OCI-LY3 (cell line): ENCODE results near the gene GNAZ.

Experiments used
- EZH2phosphoT487 ChIP-seq: fragments of 200-600 bp; shearing (Covaris generic); IDR thresholded peaks from 2 replicates; pipeline ENCODE4 v1.6.1; 2018; ENCODE audit warnings: antibody characterized with exemption, mixed run types, low read depth
- TF ChIP-seq, protein P1 (sequence below): fragments of 200-600, 300-600 bp; sonication (generic); IDR thresholded peaks from 2 replicates; pipeline ENCODE4 v1.5.1; 2014; ENCODE audit warnings: antibody characterized with exemption, low read length, low read depth

DNA sequence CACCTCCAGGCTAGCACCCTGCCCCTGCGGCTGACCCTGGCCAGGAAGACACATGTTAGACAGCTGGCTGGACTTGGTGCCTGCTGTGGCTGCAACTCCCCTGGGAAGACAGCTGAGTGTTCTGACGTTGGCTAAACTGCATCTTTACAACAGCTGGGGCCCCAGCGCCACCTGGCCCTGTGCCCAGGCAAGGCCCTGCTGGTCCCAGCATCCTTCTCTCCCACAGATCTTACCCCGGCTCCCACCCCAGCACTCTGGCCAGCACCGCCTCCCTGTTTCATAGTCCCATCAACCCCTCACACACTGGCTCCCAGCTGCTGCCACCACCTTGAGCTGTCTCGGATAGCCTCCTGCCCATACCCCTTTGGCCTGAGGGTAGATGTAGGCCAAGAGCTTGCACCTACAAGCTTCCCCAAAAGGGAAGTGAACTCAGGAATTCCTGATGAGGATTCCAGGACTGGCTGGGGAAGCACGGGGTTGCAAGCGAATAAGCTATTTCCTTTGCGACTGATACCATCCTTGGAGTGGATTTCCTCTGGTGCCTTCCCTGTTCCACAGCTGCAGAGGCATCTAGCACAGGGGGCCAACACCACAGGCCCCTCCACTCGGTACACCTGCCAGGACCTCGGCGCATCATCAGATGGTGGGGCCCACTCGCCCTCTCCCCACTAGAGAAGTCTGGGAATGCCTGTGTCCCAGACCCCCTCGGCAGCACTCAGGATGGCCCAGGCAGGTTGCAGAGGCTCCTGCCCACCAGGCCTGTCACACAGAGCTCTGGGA lies 42.9 kb downstream of the GNAZ start:
- TF ChIP-seq, protein P1, sequence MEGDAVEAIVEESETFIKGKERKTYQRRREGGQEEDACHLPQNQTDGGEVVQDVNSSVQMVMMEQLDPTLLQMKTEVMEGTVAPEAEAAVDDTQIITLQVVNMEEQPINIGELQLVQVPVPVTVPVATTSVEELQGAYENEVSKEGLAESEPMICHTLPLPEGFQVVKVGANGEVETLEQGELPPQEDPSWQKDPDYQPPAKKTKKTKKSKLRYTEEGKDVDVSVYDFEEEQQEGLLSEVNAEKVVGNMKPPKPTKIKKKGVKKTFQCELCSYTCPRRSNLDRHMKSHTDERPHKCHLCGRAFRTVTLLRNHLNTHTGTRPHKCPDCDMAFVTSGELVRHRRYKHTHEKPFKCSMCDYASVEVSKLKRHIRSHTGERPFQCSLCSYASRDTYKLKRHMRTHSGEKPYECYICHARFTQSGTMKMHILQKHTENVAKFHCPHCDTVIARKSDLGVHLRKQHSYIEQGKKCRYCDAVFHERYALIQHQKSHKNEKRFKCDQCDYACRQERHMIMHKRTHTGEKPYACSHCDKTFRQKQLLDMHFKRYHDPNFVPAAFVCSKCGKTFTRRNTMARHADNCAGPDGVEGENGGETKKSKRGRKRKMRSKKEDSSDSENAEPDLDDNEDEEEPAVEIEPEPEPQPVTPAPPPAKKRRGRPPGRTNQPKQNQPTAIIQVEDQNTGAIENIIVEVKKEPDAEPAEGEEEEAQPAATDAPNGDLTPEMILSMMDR = no peak
- TF ChIP-seq EZH2phosphoT487 = no peak
